Measurements from ENCODE around the gene CHMP4A. TPM values are rescaled to one million over a fixed set of nuclear protein-coding genes. Genes with fewer than 3 reads are reported as not detected.

Gene CHMP4A
- total RNA-seq, 1 donor from 2014 or later, result 32.2 TPM

GRCh38 chr14:24179961-24180796 lies 33.1 kb downstream of the CHMP4A start:
- Histone ChIP-seq H3K79me2 (ENCODE audit: insufficient read depth, low read length) (no peaks in the 10 kb centered on the region), H3K9me3 (ENCODE audit: insufficient read depth, low read depth, low read length) (no peaks in the 10 kb centered on the region), H3K27me3 (ENCODE audit: insufficient read depth, low read length) (no peaks in the 10 kb centered on the region), H3K4me3 (ENCODE audit: insufficient read depth, low read depth, low read length) (no peak overlapping the region), H3K9ac (ENCODE audit: low read length) (peak overlapping the region; percentile 8), H3K36me3 (ENCODE audit: insufficient read depth, low read length) (peaks cover 24% of the 10 kb centered on the region), H3K4me2 (ENCODE audit: low read length) (no peak overlapping the region), H4K20me1 (ENCODE audit: insufficient read depth, low read length) (peaks cover 37% of the 10 kb centered on the region), H3K27ac (ENCODE audit: low read depth, low read length) (peak overlapping the region; percentile 18), H3K4me1 (ENCODE audit: insufficient read depth, low read length) (peaks cover 5% of the 10 kb centered on the region), H2AFZ (ENCODE audit: low read depth, low read length) (no peak overlapping the region)
- TF ChIP-seq, protein P1, sequence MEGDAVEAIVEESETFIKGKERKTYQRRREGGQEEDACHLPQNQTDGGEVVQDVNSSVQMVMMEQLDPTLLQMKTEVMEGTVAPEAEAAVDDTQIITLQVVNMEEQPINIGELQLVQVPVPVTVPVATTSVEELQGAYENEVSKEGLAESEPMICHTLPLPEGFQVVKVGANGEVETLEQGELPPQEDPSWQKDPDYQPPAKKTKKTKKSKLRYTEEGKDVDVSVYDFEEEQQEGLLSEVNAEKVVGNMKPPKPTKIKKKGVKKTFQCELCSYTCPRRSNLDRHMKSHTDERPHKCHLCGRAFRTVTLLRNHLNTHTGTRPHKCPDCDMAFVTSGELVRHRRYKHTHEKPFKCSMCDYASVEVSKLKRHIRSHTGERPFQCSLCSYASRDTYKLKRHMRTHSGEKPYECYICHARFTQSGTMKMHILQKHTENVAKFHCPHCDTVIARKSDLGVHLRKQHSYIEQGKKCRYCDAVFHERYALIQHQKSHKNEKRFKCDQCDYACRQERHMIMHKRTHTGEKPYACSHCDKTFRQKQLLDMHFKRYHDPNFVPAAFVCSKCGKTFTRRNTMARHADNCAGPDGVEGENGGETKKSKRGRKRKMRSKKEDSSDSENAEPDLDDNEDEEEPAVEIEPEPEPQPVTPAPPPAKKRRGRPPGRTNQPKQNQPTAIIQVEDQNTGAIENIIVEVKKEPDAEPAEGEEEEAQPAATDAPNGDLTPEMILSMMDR (IDR thresholded peaks at IDR 0.05; ENCODE audit: insufficient read depth, low read depth, low read length), result no peak
- TF ChIP-seq EZH2 (IDR thresholded peaks at IDR 0.05; ENCODE audit: insufficient read depth, low read length), result no peak
- peak overlapping the region; percentile 75 for H3K27ac Mint-ChIP-seq (ENCODE audit: unreplicated experiment)
- no peak for FAIRE-seq
- H3K9me3 Mint-ChIP-seq (ENCODE audit: unreplicated experiment), result no peaks in the 10 kb centered on the region
- no peak overlapping the region for H3K4me3 Mint-ChIP-seq (ENCODE audit: unreplicated experiment)
- H3K27me3 Mint-ChIP-seq (ENCODE audit: low read depth, unreplicated experiment), result no peaks in the 10 kb centered on the region
- H3K4me1 Mint-ChIP-seq (ENCODE audit: low read depth, unreplicated experiment), result peaks cover 7% of the 10 kb centered on the region
- peaks cover 15% of the 10 kb centered on the region for H3K36me3 Mint-ChIP-seq (ENCODE audit: low read depth, unreplicated experiment)
- DNase-seq (ENCODE audit: low read depth), result peak; percentile 88

DNA sequence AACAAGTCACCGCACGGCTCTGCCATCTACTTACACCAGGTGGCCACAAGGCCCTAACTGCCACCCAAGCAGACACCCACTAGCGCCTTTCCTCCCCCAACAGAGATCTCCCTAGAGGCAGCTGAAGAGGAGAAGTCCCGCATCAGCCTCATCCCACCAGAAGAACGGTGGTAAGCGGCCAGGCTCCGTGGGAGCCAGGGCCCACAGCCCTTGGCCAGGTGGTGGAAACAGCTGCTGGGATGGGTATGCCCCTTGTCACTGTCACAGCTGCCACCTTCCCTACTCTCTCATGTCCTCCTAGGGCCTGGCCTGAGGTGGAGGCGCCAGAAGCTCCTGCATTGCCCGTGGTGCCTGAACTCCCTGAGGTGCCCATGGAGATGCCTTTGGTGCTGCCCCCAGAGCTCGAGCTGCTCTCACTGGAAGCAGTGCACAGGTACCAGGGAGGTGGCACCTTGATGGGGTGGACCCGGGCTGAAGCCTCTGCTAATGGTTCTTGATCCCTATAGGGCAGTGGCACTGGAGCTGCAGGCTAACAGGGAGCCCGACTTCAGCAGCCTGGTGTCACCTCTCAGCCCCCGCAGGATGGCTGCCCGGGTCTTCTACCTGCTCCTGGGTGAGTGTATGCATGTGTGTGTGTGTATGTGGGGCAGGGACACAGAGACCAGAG lies 33.9 kb downstream of the CHMP4A start:
- H2AFZ ChIP-seq (ENCODE audit: low read depth, low read length), result no peak overlapping the region
- H4K20me1 ChIP-seq (ENCODE audit: insufficient read depth, low read length), result peaks cover 35% of the 10 kb centered on the region
- TF ChIP-seq EZH2 (IDR thresholded peaks at IDR 0.05; ENCODE audit: insufficient read depth, low read length), result no peak
- TF ChIP-seq, protein P1 (IDR thresholded peaks at IDR 0.05; ENCODE audit: insufficient read depth, low read depth, low read length), result no peak
- FAIRE-seq, result no peak
- no peaks in the 10 kb centered on the region for H3K27me3 ChIP-seq (ENCODE audit: insufficient read depth, low read length)
- H3K27ac Mint-ChIP-seq (ENCODE audit: unreplicated experiment), result peak overlapping the region; percentile 75
- peaks cover 20% of the 10 kb centered on the region for H3K36me3 Mint-ChIP-seq (ENCODE audit: low read depth, unreplicated experiment)
- DNase-seq (ENCODE audit: low read depth), result no peak
- peak overlapping the region; percentile 8 for H3K9ac ChIP-seq (ENCODE audit: low read length)
- H3K4me3 Mint-ChIP-seq (ENCODE audit: unreplicated experiment), result no peak overlapping the region
- no peaks in the 10 kb centered on the region for H3K27me3 Mint-ChIP-seq (ENCODE audit: low read depth, unreplicated experiment)
- H3K4me1 ChIP-seq (ENCODE audit: insufficient read depth, low read length), result peaks cover 5% of the 10 kb centered on the region
- no peaks in the 10 kb centered on the region for H3K9me3 Mint-ChIP-seq (ENCODE audit: unreplicated experiment)
- H3K4me1 Mint-ChIP-seq (ENCODE audit: low read depth, unreplicated experiment), result peaks cover 7% of the 10 kb centered on the region
- H3K79me2 ChIP-seq (ENCODE audit: insufficient read depth, low read length), result no peaks in the 10 kb centered on the region
- peaks cover 22% of the 10 kb centered on the region for H3K36me3 ChIP-seq (ENCODE audit: insufficient read depth, low read length)
- no peaks in the 10 kb centered on the region for H3K9me3 ChIP-seq (ENCODE audit: insufficient read depth, low read depth, low read length)
- H3K27ac ChIP-seq (ENCODE audit: low read depth, low read length), result peak overlapping the region; percentile 18
- H3K4me3 ChIP-seq (ENCODE audit: insufficient read depth, low read depth, low read length), result no peak overlapping the region
- H3K4me2 ChIP-seq (ENCODE audit: low read length), result no peak overlapping the region

Data from astrocyte (in vitro differentiated cells and primary cell).